Stimulated activated CD4-positive, alpha-beta T cell treated with anti-CD3 and anti-CD28 coated beads, Interleukin-1b, Interleukin-23, amount 100 ng/mL, for 4 hours (primary cell): ENCODE results near the gene DNAJC5G.
"Not testable (repeated sequence)": the region's sequence is repeated elsewhere in the genome, so short reads cannot be mapped to it uniquely, and the experiment has no call there.

Experiments
- DNase-seq, 2 donors: peaks; one replicate each; pipeline ENCODE4 v3.0.0-alpha.2; 2020; ENCODE audit warnings: low read depth in 2 of 2

DNAJC5G gene

GRCh38 chr2:27281442-27281841 lies 6.2 kb downstream of the DNAJC5G start:
- DNase-seq, result no peak

- DNase-seq, result no peak
Observed at GRCh38 chr2:27281855-27282559, 6.8 kb downstream of the DNAJC5G start, which contains the start of gene TRIM54. Gene TRIM54 (plus strand): TSS chr2:27282429. CDS start chr2:27282732, 303 bp downstream.

GRCh38 chr2:27282892-27283291 lies 7.7 kb downstream of the DNAJC5G start:
- no peak for DNase-seq

- DNase-seq, result no peak
Observed at GRCh38 chr2:27284996-27285395, 9.8 kb downstream of the DNAJC5G start.

GRCh38 chr2:27285481-27285880 lies 10.2 kb downstream of the DNAJC5G start:
- no peak for DNase-seq

- DNase-seq, result no peak
Observed at GRCh38 chr2:27288610-27289009, 13.4 kb downstream of the DNAJC5G start.

- DNase-seq, result no peak
Observed at GRCh38 chr2:27290549-27290948, 15.3 kb downstream of the DNAJC5G start.

- no peak for DNase-seq
Observed at GRCh38 chr2:27291865-27292264, 16.6 kb downstream of the DNAJC5G start.

GRCh38 chr2:27294928-27295327 lies 19.7 kb downstream of the DNAJC5G start:
- no peak for DNase-seq

GRCh38 chr2:27296481-27296880 lies 21.2 kb downstream of the DNAJC5G start:
- no peak for DNase-seq

GRCh38 chr2:27297195-27297594 lies 22.0 kb downstream of the DNAJC5G start:
- DNase-seq, result no peak

- no peak for DNase-seq
Observed at GRCh38 chr2:27298391-27299080, 23.3 kb downstream of the DNAJC5G start.

- not testable (repeated sequence) for DNase-seq
Observed at GRCh38 chr2:27300606-27301005, 25.4 kb downstream of the DNAJC5G start.

- peak in 1 of 2 donors; percentile 39 for DNase-seq
Observed at GRCh38 chr2:27303093-27304025, 28.1 kb downstream of the DNAJC5G start.

GRCh38 chr2:27304488-27305240 lies 29.4 kb downstream of the DNAJC5G start:
- DNase-seq, result no peak

GRCh38 chr2:27305516-27305915 lies 30.3 kb downstream of the DNAJC5G start:
- DNase-seq, result no peak

- DNase-seq, result no peak
Observed at GRCh38 chr2:27306136-27306535, 30.9 kb downstream of the DNAJC5G start.

- DNase-seq, result peak; percentile 21 to 38
Observed at GRCh38 chr2:27306573-27307286, 31.5 kb downstream of the DNAJC5G start.

- DNase-seq, result no peak
Observed at GRCh38 chr2:27307287-27307544, 32.0 kb downstream of the DNAJC5G start.

GRCh38 chr2:27307545-27308358 lies 32.5 kb downstream of the DNAJC5G start:
- DNase-seq, result no peak
